Osteoblast (primary cell): Measurements from ENCODE around the gene ABCA12. TPM values are rescaled to one million over a fixed set of nuclear protein-coding genes. Genes with fewer than 3 reads are reported as not detected.

Experiments used
- DNase-seq: peaks from one replicate; pipeline ENCODE4 v3.0.0; 2011; ENCODE audit warnings: low spot score, mixed read lengths; ENCODE audit not compliant: insufficient read length; ENCODE audit errors: missing footprints
- H2AFZ ChIP-seq: 2 replicates; pipeline ENCODE4 v1.6.0; 2011; ENCODE audit warnings: mild to moderate bottlenecking, low read length
- H3K27ac ChIP-seq: 2 replicates; pipeline ENCODE4 v1.5.1; 2011; ENCODE audit warnings: mild to moderate bottlenecking, low read depth, low read length, moderate library complexity
- H3K27me3 ChIP-seq: 2 replicates; pipeline ENCODE4 v1.6.0; 2012; ENCODE audit warnings: mild to moderate bottlenecking, control low read depth, inconsistent platforms, low read length, moderate library complexity; ENCODE audit not compliant: insufficient read depth
- H3K36me3 ChIP-seq: 2 replicates; pipeline ENCODE4 v1.5.1; 2011; ENCODE audit warnings: mild to moderate bottlenecking, low read length, control low read depth, moderate library complexity; ENCODE audit not compliant: insufficient read depth
- H3K4me1 ChIP-seq: 2 replicates; pipeline ENCODE4 v1.5.1; 2011; ENCODE audit warnings: mild to moderate bottlenecking, low read length, control low read depth, moderate library complexity; ENCODE audit not compliant: insufficient read depth
- H3K4me2 ChIP-seq: 2 replicates; pipeline ENCODE4 v1.6.0; 2011; ENCODE audit warnings: mild to moderate bottlenecking, low read length; ENCODE audit not compliant: insufficient read depth
- H3K4me3 ChIP-seq: fragments of 200-600 bp; sonication (generic); 3 replicates; pipeline ENCODE4 v1.5.1; 2012; ENCODE audit warnings: mild to moderate bottlenecking, low read length, inconsistent platforms; ENCODE audit not compliant: insufficient read depth
- H3K79me2 ChIP-seq: 2 replicates; pipeline ENCODE4 v1.6.0; 2012; ENCODE audit warnings: mild to moderate bottlenecking, low read length, control low read depth, inconsistent platforms; ENCODE audit not compliant: insufficient read depth
- H3K9me3 ChIP-seq: 2 replicates; pipeline ENCODE4 v1.5.1; 2011; ENCODE audit warnings: low read depth, low read length, control low read depth
- H4K20me1 ChIP-seq: 2 replicates; pipeline ENCODE4 v1.6.0; 2012; ENCODE audit warnings: mild to moderate bottlenecking, low read length, control low read depth; ENCODE audit not compliant: insufficient read depth
- total RNA-seq: library from RNA; depleted of rRNA; stranded (reverse); fragments of >200 nt; gene quantifications from 2 replicates; pipeline ENCODE4 v1.2.3, GENCODE V29; 2012
- TF ChIP-seq, protein P1 (sequence below): IDR thresholded peaks from 2 replicates; pipeline ENCODE4 v1.5.1; 2011; ENCODE audit warnings: mild to moderate bottlenecking, low read depth, low read length, moderate library complexity; ENCODE audit errors: extremely low read depth

The ABCA12 gene
- total RNA-seq, 1 donor: under 0.01 TPM

- H3K27me3 ChIP-seq: peaks cover 8% of the 10 kb centered on the region
- H3K36me3 ChIP-seq: no peaks in the 10 kb centered on the region
- no peak overlapping the region for H3K4me3 ChIP-seq
- TF ChIP-seq, protein P1, sequence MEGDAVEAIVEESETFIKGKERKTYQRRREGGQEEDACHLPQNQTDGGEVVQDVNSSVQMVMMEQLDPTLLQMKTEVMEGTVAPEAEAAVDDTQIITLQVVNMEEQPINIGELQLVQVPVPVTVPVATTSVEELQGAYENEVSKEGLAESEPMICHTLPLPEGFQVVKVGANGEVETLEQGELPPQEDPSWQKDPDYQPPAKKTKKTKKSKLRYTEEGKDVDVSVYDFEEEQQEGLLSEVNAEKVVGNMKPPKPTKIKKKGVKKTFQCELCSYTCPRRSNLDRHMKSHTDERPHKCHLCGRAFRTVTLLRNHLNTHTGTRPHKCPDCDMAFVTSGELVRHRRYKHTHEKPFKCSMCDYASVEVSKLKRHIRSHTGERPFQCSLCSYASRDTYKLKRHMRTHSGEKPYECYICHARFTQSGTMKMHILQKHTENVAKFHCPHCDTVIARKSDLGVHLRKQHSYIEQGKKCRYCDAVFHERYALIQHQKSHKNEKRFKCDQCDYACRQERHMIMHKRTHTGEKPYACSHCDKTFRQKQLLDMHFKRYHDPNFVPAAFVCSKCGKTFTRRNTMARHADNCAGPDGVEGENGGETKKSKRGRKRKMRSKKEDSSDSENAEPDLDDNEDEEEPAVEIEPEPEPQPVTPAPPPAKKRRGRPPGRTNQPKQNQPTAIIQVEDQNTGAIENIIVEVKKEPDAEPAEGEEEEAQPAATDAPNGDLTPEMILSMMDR: no peak
- H3K27ac ChIP-seq: no peak overlapping the region
- DNase-seq: no peak
- no peaks in the 10 kb centered on the region for H3K4me1 ChIP-seq
- no peak overlapping the region for H3K4me2 ChIP-seq
- no peaks in the 10 kb centered on the region for H3K79me2 ChIP-seq
- no peak overlapping the region for H2AFZ ChIP-seq
- no peaks in the 10 kb centered on the region for H3K9me3 ChIP-seq
- no peaks in the 10 kb centered on the region for H4K20me1 ChIP-seq
Measured at GRCh38 chr2:215071676-215072075, 66.8 kb downstream of the ABCA12 start.

DNA sequence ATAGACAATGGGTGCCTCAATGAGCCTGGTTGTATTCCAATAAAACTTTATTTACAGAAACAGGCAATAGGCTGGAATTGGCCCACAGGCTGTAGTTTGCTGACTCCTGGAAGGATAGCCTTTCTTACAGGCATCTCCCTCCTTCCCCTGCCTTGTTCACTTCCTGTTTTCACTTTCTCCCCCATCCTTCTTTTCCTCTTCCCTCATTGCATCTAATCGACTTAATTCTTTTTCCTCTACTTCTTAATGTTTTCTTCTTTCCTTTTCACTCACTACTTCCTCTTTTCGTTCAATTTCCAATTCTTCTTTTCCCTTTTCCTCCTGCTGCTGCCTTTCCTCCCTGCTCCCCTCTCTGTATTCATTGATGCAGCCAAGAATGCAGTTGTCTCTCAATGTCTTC, 70.0 kb downstream of the ABCA12 start:
- Histone ChIP-seq H3K9me3 (no peaks in the 10 kb centered on the region), H3K27ac (no peak overlapping the region), H3K4me3 (no peak overlapping the region), H3K36me3 (no peaks in the 10 kb centered on the region), H2AFZ (no peak overlapping the region), H3K79me2 (no peaks in the 10 kb centered on the region), H4K20me1 (no peaks in the 10 kb centered on the region), H3K4me2 (no peak overlapping the region), H3K4me1 (no peaks in the 10 kb centered on the region), H3K27me3 (no peaks in the 10 kb centered on the region)
- no peak for DNase-seq
- TF ChIP-seq, protein P1: no peak

DNA sequence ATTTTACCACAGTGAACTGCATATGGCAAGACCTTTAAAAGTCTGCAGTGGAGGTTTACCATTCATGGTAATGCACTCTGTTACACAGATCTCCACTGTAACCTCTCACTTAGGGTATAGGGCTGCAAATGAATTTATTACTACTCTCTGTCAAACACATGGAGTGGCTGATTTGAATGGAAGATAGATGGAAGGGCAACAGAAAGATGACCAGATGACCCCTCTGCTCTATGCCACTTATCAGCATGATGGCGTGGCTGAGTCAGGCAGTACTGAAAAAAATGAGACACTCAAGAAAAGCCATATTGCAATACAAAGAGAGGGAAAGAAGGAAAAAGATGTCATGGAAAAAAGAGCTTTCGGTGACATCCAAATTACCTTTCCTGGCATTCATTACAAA, 72.3 kb downstream of the ABCA12 start:
- Histone ChIP-seq H3K4me1 (no peaks in the 10 kb centered on the region), H3K36me3 (no peaks in the 10 kb centered on the region), H3K9me3 (no peaks in the 10 kb centered on the region), H3K27ac (no peak overlapping the region), H4K20me1 (no peaks in the 10 kb centered on the region), H2AFZ (no peak overlapping the region), H3K27me3 (no peaks in the 10 kb centered on the region), H3K4me3 (no peak overlapping the region), H3K79me2 (no peaks in the 10 kb centered on the region), H3K4me2 (no peak overlapping the region)
- TF ChIP-seq, protein P1: no peak
- DNase-seq: no peak

- Histone ChIP-seq H3K9me3 (no peaks in the 10 kb centered on the region), H4K20me1 (no peaks in the 10 kb centered on the region), H3K27me3 (no peaks in the 10 kb centered on the region), H3K27ac (no peak overlapping the region), H3K79me2 (no peaks in the 10 kb centered on the region), H3K4me1 (no peaks in the 10 kb centered on the region), H3K4me3 (no peak overlapping the region), H2AFZ (no peak overlapping the region), H3K4me2 (no peak overlapping the region), H3K36me3 (no peaks in the 10 kb centered on the region)
- no peak for DNase-seq
- TF ChIP-seq, protein P1: no peak
Measured at GRCh38 chr2:215063526-215063925, 74.9 kb downstream of the ABCA12 start.
